ENCODE measurements around the gene ITIH5. TPM values are rescaled to one million over a fixed set of nuclear protein-coding genes. Genes with fewer than 3 reads are reported as not detected.

ITIH5 gene
- total and polyA plus RNA-seq, 8 donors = 4.4 to 28.6 (median 9.4) TPM

- no peak for DNase-seq
- H3K27ac ChIP-seq = peak overlapping the region in 1 of 4 donors; percentile 33
- FAIRE-seq = no peak
- no peak for ATAC-seq
- 79 to 80% methylated on average over 10 of the region's 10 CpGs for WGBS, 2 donors
- H3K4me1 ChIP-seq = peaks cover 7 to 13% (median 9%) of the 10 kb centered on the region in 3 donors
- no peaks in the 10 kb centered on the region for H3K36me3 ChIP-seq
- no peak overlapping the region for H3K4me3 ChIP-seq
- no peak for TF ChIP-seq CTCF (IDR thresholded peaks at IDR 0.05)
- no peaks in the 10 kb centered on the region for H3K9me3 ChIP-seq
- intact Hi-C loops (cut with DNase I) = no loop called here
- no peaks in the 10 kb centered on the region for H3K27me3 ChIP-seq
These were observed 120.3 kb downstream of the ITIH5 start for GRCh38 chr10:7546385-7546967.

- peaks cover 7 to 13% (median 9%) of the 10 kb centered on the region in 3 donors for H3K4me1 ChIP-seq
- H3K27me3 ChIP-seq = no peaks in the 10 kb centered on the region
- H3K27ac ChIP-seq = no peak overlapping the region
- no peak overlapping the region for H3K4me3 ChIP-seq
- intact Hi-C loops (cut with DNase I) = no loop called here
- ATAC-seq (no peak), FAIRE-seq (no peak), DNase-seq (no peak)
- no peaks in the 10 kb centered on the region for H3K36me3 ChIP-seq
- no peak for TF ChIP-seq CTCF (IDR thresholded peaks at IDR 0.05)
- H3K9me3 ChIP-seq = no peaks in the 10 kb centered on the region
- whole genome bisulfite sequencing, 2 donors = 64 to 66% methylated on average over 4 of the region's 4 CpGs
These were observed 121.0 kb downstream of the ITIH5 start for GRCh38 chr10:7545792-7546191.

- 63 to 64% methylated on average over 4 of the region's 4 CpGs for WGBS, 2 donors
- no peaks in the 10 kb centered on the region for H3K27me3 ChIP-seq
- FAIRE-seq = no peak
- DNase-seq = no peak
- H3K27ac ChIP-seq = peak overlapping the region in 1 of 4 donors; percentile 13
- H3K9me3 ChIP-seq = no peaks in the 10 kb centered on the region
- TF ChIP-seq CTCF (IDR thresholded peaks at IDR 0.05) = no peak
- no peaks in the 10 kb centered on the region for H3K36me3 ChIP-seq
- ATAC-seq = no peak
- peaks cover 7 to 13% (median 9%) of the 10 kb centered on the region in 3 donors for H3K4me1 ChIP-seq
- no peak overlapping the region for H3K4me3 ChIP-seq
- intact Hi-C loops (cut with DNase I) = no loop called here
These were observed 121.5 kb downstream of the ITIH5 start for GRCh38 chr10:7545261-7545660.

- H3K4me3 ChIP-seq = no peak overlapping the region
- DNase-seq (no peak), FAIRE-seq (no peak), ATAC-seq (no peak)
- WGBS, 2 donors = 80 to 86% methylated on average over 6 of the region's 6 CpGs
- intact Hi-C loops (cut with DNase I) = no loop called here
- no peak for TF ChIP-seq CTCF (IDR thresholded peaks at IDR 0.05)
- H3K27me3 ChIP-seq = no peaks in the 10 kb centered on the region
- H3K36me3 ChIP-seq = no peaks in the 10 kb centered on the region
- no peak overlapping the region for H3K27ac ChIP-seq
- peaks cover 7 to 13% (median 9%) of the 10 kb centered on the region in 3 donors for H3K4me1 ChIP-seq
- H3K9me3 ChIP-seq = no peaks in the 10 kb centered on the region
These were observed 122.6 kb downstream of the ITIH5 start for GRCh38 chr10:7544203-7544602.

GRCh38 chr10:7542189-7542914 lies 124.4 kb downstream of the ITIH5 start:
- FAIRE-seq = no peak
- no peak for TF ChIP-seq CTCF (IDR thresholded peaks at IDR 0.05)
- 39 to 41% methylated on average over 6 of the region's 6 CpGs for WGBS, 2 donors
- Histone ChIP-seq H3K27ac (peak overlapping the region; percentile 53 to 80 (median 69)), H3K9me3 (no peaks in the 10 kb centered on the region), H3K4me3 (no peak overlapping the region), H3K4me1 (peaks cover 7 to 13% (median 9%) of the 10 kb centered on the region in 3 donors), H3K27me3 (no peaks in the 10 kb centered on the region), H3K36me3 (no peaks in the 10 kb centered on the region)
- intact Hi-C loops (cut with DNase I) = no loop called here
- no peak for ATAC-seq
- DNase-seq = no peak

All from pancreas (tissue), 10 donors.